WTC11 (cell line): ENCODE measurements around the gene CSNK2A1. TPM values are rescaled to one million over a fixed set of nuclear protein-coding genes. Genes with fewer than 3 reads are reported as not detected.
A peak's percentile ranks its signal among the peaks of the same experiment; 100 is the strongest.

Source experiments
- CBFB ChIP-seq: sonication (generic); formaldehyde crosslinking; IDR thresholded peaks from 2 replicates; pipeline ENCODE4 v1.8.1; 2022; ENCODE audit warnings: mild to moderate bottlenecking, low read depth, missing genetic modification reagents
- CDX4 ChIP-seq: fragments of 250-450 bp; sonication (Bioruptor Pico); IDR thresholded peaks from 2 replicates; pipeline ENCODE4 v1.9.0; 2021; ENCODE audit warnings: moderate library complexity, mild to moderate bottlenecking, inconsistent platforms, borderline replicate concordance
- FOXJ3 ChIP-seq: sonication (generic); formaldehyde crosslinking; IDR thresholded peaks from 2 replicates; pipeline ENCODE4 v1.9.0; 2021; ENCODE audit warnings: missing genetic modification reagents, mild to moderate bottlenecking, borderline replicate concordance
- FOXK1 ChIP-seq: sonication (generic); formaldehyde crosslinking; IDR thresholded peaks from 2 replicates; pipeline ENCODE4 v1.8.0; 2022; ENCODE audit warnings: mild to moderate bottlenecking, moderate library complexity, missing genetic modification reagents
- GABPB1 ChIP-seq: sonication (generic); formaldehyde crosslinking; IDR thresholded peaks from 2 replicates; pipeline ENCODE4 v1.8.1; 2023; ENCODE audit warnings: mild to moderate bottlenecking, missing genetic modification reagents
- GRHL2 ChIP-seq: fragments of 250-450 bp; sonication (Bioruptor Pico); IDR thresholded peaks from 2 replicates; pipeline ENCODE4 v1.8.0; 2022; ENCODE audit warnings: mild to moderate bottlenecking, moderate library complexity; ENCODE audit not compliant: insufficient replicate concordance, severe bottlenecking
- GTF2I ChIP-seq: fragments of 250-450 bp; sonication (Bioruptor Pico); conservative IDR thresholded peaks from 2 replicates; pipeline ENCODE4 v1.4.0; 2021; ENCODE audit warnings: mild to moderate bottlenecking
- HMGXB4 ChIP-seq: sonication (generic); formaldehyde crosslinking; IDR thresholded peaks from 2 replicates; pipeline ENCODE4 v1.8.1; 2023; ENCODE audit warnings: mild to moderate bottlenecking, moderate library complexity, missing genetic modification reagents
- IRF2 ChIP-seq: sonication (generic); formaldehyde crosslinking; IDR thresholded peaks from 2 replicates; pipeline ENCODE4 v1.8.0; 2022; ENCODE audit warnings: low read depth, missing genetic modification reagents, borderline replicate concordance
- JAZF1 ChIP-seq: fragments of 250-450 bp; sonication (Bioruptor Pico); IDR thresholded peaks from 2 replicates; pipeline ENCODE4 v1.9.0; 2021; ENCODE audit warnings: moderate library complexity, mild to moderate bottlenecking, inconsistent platforms
- OVOL2 ChIP-seq: fragments of 250-450 bp; sonication (Bioruptor Pico); IDR thresholded peaks from 2 replicates; pipeline ENCODE4 v1.9.0; 2021; ENCODE audit warnings: mild to moderate bottlenecking, borderline replicate concordance
- PRDM15 ChIP-seq: sonication (generic); formaldehyde crosslinking; IDR thresholded peaks from 2 replicates; pipeline ENCODE4 v1.8.0; 2022; ENCODE audit warnings: missing genetic modification reagents
- TCF7 ChIP-seq: sonication (generic); formaldehyde crosslinking; IDR thresholded peaks from 2 replicates; pipeline ENCODE4 v1.8.0; 2022; ENCODE audit warnings: mild to moderate bottlenecking, low read depth, missing genetic modification reagents, moderate library complexity
- ZNF138 ChIP-seq: sonication (generic); formaldehyde crosslinking; conservative IDR thresholded peaks from 2 replicates; pipeline ENCODE4 v1.8.1; 2022; ENCODE audit warnings: mild to moderate bottlenecking, moderate library complexity, missing genetic modification reagents
- ZNF396 ChIP-seq: fragments of 250-450 bp; sonication (Bioruptor Pico); IDR thresholded peaks from 2 replicates; pipeline ENCODE4 v1.8.0; 2021; ENCODE audit warnings: mild to moderate bottlenecking, moderate library complexity, borderline replicate concordance
- ZNF671 ChIP-seq: fragments of 250-450 bp; sonication (Bioruptor Pico); IDR thresholded peaks from 2 replicates; pipeline ENCODE4 v1.8.0; 2021; ENCODE audit warnings: mild to moderate bottlenecking
- total RNA-seq: library from RNA; stranded (reverse); gene quantifications from 3 replicates; pipeline ENCODE4 v1.2.3, GENCODE V29; 2021
- TF ChIP-seq, protein P1 (sequence below): fragments of 250-450 bp; sonication (Bioruptor Pico); IDR thresholded peaks from 2 replicates; pipeline ENCODE4 v1.9.0; 2021; ENCODE audit warnings: mild to moderate bottlenecking
- TF ChIP-seq, protein P2 (sequence below): fragments of 250-450 bp; sonication (Bioruptor Pico); conservative IDR thresholded peaks from 2 replicates; pipeline ENCODE4 v1.9.0; 2021; ENCODE audit warnings: mild to moderate bottlenecking
- TF ChIP-seq, protein P3 (sequence below): sonication (generic); formaldehyde crosslinking; conservative IDR thresholded peaks from 2 replicates; pipeline ENCODE4 v1.8.1; 2022; ENCODE audit warnings: mild to moderate bottlenecking, missing genetic modification reagents
- TF ChIP-seq, protein P4 (sequence below): sonication (generic); formaldehyde crosslinking; IDR thresholded peaks from 2 replicates; pipeline ENCODE4 v1.8.1; 2022; ENCODE audit warnings: mild to moderate bottlenecking, moderate library complexity, missing genetic modification reagents
- TF ChIP-seq, protein P5 (sequence below): fragments of 250-450 bp; sonication (Bioruptor Pico); IDR thresholded peaks from 2 replicates; pipeline ENCODE4 v1.8.0; 2021; ENCODE audit warnings: mild to moderate bottlenecking
- TF ChIP-seq, protein P6 (sequence below): sonication (generic); formaldehyde crosslinking; IDR thresholded peaks from 2 replicates; pipeline ENCODE4 v1.8.1; 2022; ENCODE audit warnings: low read depth, missing genetic modification reagents, borderline replicate concordance

The CSNK2A1 gene
- total RNA-seq, 1 experiment from 2014 or later, result 235 TPM

DNA sequence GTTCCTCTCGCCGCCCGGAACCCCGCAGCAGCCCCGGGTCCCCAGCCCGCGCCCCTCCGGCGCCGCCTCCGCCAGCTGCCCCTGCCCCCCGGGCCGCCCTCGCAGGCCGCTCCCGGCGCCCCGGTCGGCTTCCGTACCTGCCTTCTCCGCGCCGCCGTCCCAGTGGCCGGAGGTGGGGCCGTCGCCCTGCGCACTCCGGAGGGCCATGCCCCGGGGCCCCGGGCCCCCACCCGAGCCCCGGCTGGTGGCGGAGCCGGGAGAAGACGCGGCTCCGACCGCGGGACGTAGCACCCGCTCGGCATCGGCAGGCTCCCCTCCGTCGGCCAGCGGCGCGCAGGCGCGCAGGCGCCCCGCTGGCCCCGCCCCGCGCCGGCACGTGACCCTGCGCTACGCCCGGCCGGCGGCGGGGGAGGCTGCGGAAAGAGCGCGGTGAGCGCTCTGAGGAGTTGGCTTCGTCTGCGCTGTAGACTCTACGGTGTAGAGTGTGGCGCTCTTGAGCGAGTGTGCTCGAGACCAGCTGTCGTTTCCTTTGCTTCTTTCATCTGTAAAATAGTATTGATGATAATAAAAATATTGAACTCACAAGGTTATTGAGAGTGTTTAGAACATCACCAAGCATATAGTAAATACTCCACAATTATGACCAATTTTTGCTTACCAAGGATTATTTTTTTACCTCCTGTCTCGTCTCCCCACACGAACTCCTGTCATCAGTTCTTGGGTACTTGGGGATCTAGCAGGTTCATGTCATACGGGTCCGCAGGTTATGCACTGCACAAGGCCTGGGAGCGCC is 81.2 kb downstream of the CSNK2A1 start, which contains the start of gene TBC1D20 (continued):
- TF ChIP-seq, protein P1, sequence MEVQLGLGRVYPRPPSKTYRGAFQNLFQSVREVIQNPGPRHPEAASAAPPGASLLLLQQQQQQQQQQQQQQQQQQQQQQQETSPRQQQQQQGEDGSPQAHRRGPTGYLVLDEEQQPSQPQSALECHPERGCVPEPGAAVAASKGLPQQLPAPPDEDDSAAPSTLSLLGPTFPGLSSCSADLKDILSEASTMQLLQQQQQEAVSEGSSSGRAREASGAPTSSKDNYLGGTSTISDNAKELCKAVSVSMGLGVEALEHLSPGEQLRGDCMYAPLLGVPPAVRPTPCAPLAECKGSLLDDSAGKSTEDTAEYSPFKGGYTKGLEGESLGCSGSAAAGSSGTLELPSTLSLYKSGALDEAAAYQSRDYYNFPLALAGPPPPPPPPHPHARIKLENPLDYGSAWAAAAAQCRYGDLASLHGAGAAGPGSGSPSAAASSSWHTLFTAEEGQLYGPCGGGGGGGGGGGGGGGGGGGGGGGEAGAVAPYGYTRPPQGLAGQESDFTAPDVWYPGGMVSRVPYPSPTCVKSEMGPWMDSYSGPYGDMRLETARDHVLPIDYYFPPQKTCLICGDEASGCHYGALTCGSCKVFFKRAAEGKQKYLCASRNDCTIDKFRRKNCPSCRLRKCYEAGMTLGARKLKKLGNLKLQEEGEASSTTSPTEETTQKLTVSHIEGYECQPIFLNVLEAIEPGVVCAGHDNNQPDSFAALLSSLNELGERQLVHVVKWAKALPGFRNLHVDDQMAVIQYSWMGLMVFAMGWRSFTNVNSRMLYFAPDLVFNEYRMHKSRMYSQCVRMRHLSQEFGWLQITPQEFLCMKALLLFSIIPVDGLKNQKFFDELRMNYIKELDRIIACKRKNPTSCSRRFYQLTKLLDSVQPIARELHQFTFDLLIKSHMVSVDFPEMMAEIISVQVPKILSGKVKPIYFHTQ (CRISPR knock-in tag), result no peak
- 0 out of 2 replicates have a peak, but pooled peaks have one; percentile 25 for TF ChIP-seq FOXK1
- TF ChIP-seq FOXJ3 (CRISPR knock-in tag), result no peak
- TF ChIP-seq, protein P2, sequence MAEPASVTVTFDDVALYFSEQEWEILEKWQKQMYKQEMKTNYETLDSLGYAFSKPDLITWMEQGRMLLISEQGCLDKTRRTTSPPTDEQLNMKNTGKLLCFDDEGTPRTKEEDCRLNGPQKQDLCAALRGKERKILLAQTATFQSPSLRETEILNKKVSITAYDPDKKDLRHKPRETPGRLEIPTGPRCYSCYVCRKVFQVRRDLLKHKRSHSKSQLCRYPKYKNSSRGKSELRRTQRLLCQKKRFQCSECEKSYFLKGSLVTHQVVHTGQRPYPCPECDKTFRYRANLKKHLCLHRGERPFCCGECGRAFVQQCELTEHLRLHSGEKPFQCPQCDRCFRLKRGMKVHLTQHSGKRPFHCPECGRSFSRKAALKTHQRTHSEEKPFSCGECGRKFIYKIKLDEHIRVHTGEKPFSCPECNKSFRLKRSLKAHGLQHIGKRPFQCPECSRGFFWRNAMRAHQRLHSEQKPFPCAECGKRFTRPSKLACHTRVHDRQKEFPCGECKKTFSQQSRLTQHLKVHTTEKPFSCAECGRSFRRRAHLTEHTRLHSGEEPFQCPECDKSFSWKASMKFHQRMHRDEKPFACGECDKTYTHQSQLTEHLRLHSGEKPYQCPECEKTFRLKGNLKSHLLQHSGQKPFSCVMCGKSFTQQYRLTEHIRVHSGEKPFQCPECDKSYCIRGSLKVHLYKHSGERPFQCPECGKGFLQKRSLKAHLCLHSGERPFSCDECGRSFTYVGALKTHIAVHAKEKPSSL, result no peak
- no peak for TF ChIP-seq PRDM15 (CRISPR knock-in tag)
- no peak for TF ChIP-seq ZNF396 (CRISPR knock-in tag)
- TF ChIP-seq, protein P3, sequence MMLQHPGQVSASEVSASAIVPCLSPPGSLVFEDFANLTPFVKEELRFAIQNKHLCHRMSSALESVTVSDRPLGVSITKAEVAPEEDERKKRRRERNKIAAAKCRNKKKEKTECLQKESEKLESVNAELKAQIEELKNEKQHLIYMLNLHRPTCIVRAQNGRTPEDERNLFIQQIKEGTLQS (CRISPR knock-in tag), result no peak
- TF ChIP-seq ZNF138 (CRISPR knock-in tag), result no peak
- TF ChIP-seq, protein P4, sequence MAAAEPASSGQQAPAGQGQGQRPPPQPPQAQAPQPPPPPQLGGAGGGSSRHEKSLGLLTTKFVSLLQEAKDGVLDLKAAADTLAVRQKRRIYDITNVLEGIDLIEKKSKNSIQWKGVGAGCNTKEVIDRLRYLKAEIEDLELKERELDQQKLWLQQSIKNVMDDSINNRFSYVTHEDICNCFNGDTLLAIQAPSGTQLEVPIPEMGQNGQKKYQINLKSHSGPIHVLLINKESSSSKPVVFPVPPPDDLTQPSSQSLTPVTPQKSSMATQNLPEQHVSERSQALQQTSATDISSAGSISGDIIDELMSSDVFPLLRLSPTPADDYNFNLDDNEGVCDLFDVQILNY (CRISPR knock-in tag), result no peak
- TF ChIP-seq HMGXB4 (CRISPR knock-in tag), result no peak
- no peak for TF ChIP-seq TCF7 (CRISPR knock-in tag)
- TF ChIP-seq, protein P5, sequence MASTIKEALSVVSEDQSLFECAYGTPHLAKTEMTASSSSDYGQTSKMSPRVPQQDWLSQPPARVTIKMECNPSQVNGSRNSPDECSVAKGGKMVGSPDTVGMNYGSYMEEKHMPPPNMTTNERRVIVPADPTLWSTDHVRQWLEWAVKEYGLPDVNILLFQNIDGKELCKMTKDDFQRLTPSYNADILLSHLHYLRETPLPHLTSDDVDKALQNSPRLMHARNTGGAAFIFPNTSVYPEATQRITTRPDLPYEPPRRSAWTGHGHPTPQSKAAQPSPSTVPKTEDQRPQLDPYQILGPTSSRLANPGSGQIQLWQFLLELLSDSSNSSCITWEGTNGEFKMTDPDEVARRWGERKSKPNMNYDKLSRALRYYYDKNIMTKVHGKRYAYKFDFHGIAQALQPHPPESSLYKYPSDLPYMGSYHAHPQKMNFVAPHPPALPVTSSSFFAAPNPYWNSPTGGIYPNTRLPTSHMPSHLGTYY (CRISPR knock-in tag), result no peak
- no peak for TF ChIP-seq IRF2 (CRISPR knock-in tag)
- no peak for TF ChIP-seq JAZF1 (CRISPR knock-in tag)
- TF ChIP-seq OVOL2, result no peak
- no peak for TF ChIP-seq GABPB1
- TF ChIP-seq ZNF671 (CRISPR knock-in tag), result no peak
- no peak for TF ChIP-seq GTF2I (CRISPR knock-in tag)
- TF ChIP-seq, protein P6, sequence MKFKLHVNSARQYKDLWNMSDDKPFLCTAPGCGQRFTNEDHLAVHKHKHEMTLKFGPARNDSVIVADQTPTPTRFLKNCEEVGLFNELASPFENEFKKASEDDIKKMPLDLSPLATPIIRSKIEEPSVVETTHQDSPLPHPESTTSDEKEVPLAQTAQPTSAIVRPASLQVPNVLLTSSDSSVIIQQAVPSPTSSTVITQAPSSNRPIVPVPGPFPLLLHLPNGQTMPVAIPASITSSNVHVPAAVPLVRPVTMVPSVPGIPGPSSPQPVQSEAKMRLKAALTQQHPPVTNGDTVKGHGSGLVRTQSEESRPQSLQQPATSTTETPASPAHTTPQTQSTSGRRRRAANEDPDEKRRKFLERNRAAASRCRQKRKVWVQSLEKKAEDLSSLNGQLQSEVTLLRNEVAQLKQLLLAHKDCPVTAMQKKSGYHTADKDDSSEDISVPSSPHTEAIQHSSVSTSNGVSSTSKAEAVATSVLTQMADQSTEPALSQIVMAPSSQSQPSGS (CRISPR knock-in tag), result no peak
- TF ChIP-seq CDX4 (CRISPR knock-in tag), result no peak
- no peak for TF ChIP-seq GRHL2 (CRISPR knock-in tag)
- TF ChIP-seq CBFB (CRISPR knock-in tag), result peak; percentile 46; the same call in 1 of the 2 replicates
